OCI-LY1 (cell line): ENCODE data around the gene ZC3H18.

Experiments used
- CTCF ChIP-seq: fragments of 200-600 bp; sonication (generic), shearing (Covaris generic); IDR thresholded peaks from 2 replicates; pipeline ENCODE4 v1.5.1; 2017; ENCODE audit warnings: mild to moderate bottlenecking, antibody characterized with exemption, low read length, moderate library complexity, mixed read lengths
- EZH2 ChIP-seq: fragments of 200-600 bp; sonication (generic), shearing (Covaris generic); IDR thresholded peaks from 2 replicates; pipeline ENCODE4 v1.8.0; 2017; ENCODE audit warnings: borderline replicate concordance, mixed run types, mild to moderate bottlenecking, antibody characterized with exemption, low read length, moderate library complexity, mixed read lengths

- TF ChIP-seq CTCF (no peak), EZH2 (no peak)
These were observed 38.2 kb upstream of the ZC3H18 start for GRCh38 chr16:88531931-88532433.
